Effector memory CD8-positive, alpha-beta T cell (primary cell): ENCODE data around the gene ACACA.
A peak's percentile ranks its signal among the peaks of the same experiment; 100 is the strongest.

Experiments used
- ATAC-seq: fragments of 150-1000 bp; cut with Tn5 transposase; replicated peaks from 2 replicates; pipeline ENCODE4 v1.10.0; 2021; ENCODE audit warnings: mild to moderate bottlenecking, moderate library complexity
- DNase-seq, 3 experiments: peaks; one replicate each; pipeline ENCODE4 v3.0.0; 2021
- H3K27ac Mint-ChIP-seq, 2 donors: one replicate each; pipeline ENCODE4 v1.8.0; 2022; ENCODE audit warnings: mild to moderate bottlenecking in 2 of 2, mixed read lengths in 2 of 2, moderate library complexity in 2 of 2
- H3K27me3 Mint-ChIP-seq, 2 donors: one replicate each; pipeline ENCODE4 v1.8.0; 2022; ENCODE audit warnings: mixed read lengths in 2 of 2
- H3K36me3 Mint-ChIP-seq: one replicate; pipeline ENCODE4 v1.8.0; 2022; ENCODE audit warnings: mild to moderate bottlenecking, moderate library complexity, mixed read lengths; ENCODE audit not compliant: insufficient read depth
- H3K4me1 Mint-ChIP-seq, 2 donors: one replicate each; pipeline ENCODE4 v1.8.0; 2022; ENCODE audit warnings: low read depth in 2 of 2, mixed read lengths in 2 of 2
- H3K4me3 Mint-ChIP-seq, 2 donors: one replicate each; pipeline ENCODE4 v1.8.0; 2022; ENCODE audit warnings: mild to moderate bottlenecking in 2 of 2, mixed read lengths in 2 of 2, moderate library complexity in 2 of 2
- H3K9me3 Mint-ChIP-seq, 2 donors: one replicate each; pipeline ENCODE4 v1.8.0; 2022; ENCODE audit warnings: mixed read lengths in 2 of 2

ACACA gene

GRCh38 chr17:37284191-37284590, 122.4 kb downstream of the ACACA start:
- Mint-ChIP-seq H3K27ac (peak overlapping the region in 1 of 2 donors; percentile 69), H3K36me3 (peaks cover 4% of the 10 kb centered on the region), H3K4me1 (peaks cover 0 to 4% of the 10 kb centered on the region in 2 donors), H3K27me3 (no peaks in the 10 kb centered on the region), H3K9me3 (no peaks in the 10 kb centered on the region), H3K4me3 (no peak overlapping the region)
- ATAC-seq = no peak
- no peak for DNase-seq

- H3K27me3 Mint-ChIP-seq = no peaks in the 10 kb centered on the region
- H3K9me3 Mint-ChIP-seq = no peaks in the 10 kb centered on the region
- H3K4me1 Mint-ChIP-seq = peaks cover 0 to 4% of the 10 kb centered on the region in 2 donors
- DNase-seq = no peak
- no peak for ATAC-seq
- no peaks in the 10 kb centered on the region for H3K36me3 Mint-ChIP-seq
- no peak overlapping the region for H3K27ac Mint-ChIP-seq
- no peak overlapping the region for H3K4me3 Mint-ChIP-seq
Observed at GRCh38 chr17:37283414-37283961, 123.1 kb downstream of the ACACA start.

DNA sequence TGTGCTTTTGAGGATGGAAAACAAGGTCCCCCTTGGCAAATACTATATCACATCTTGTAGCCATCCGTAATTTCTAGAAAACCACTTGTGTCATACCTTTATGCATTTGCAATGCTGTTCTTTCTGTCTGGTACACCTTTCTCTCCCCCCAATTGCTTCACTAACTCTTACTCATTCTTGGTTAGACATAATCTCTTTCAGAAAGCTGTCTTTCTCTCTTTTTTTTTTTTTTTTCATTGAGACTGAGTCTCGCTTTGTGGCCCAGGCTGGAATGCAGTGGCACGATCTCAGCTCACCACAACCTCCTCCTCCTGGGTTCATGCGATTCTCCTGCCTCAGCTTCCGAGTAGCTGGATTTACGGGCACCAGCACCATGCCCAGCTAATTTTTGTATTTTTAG, 125.8 kb downstream of the ACACA start:
- no peak for DNase-seq
- Mint-ChIP-seq H3K4me3 (no peak overlapping the region), H3K4me1 (peaks cover 0 to 4% of the 10 kb centered on the region in 2 donors), H3K9me3 (no peaks in the 10 kb centered on the region), H3K36me3 (peaks cover 6% of the 10 kb centered on the region), H3K27me3 (no peaks in the 10 kb centered on the region), H3K27ac (no peak overlapping the region)
- no peak for ATAC-seq

DNA sequence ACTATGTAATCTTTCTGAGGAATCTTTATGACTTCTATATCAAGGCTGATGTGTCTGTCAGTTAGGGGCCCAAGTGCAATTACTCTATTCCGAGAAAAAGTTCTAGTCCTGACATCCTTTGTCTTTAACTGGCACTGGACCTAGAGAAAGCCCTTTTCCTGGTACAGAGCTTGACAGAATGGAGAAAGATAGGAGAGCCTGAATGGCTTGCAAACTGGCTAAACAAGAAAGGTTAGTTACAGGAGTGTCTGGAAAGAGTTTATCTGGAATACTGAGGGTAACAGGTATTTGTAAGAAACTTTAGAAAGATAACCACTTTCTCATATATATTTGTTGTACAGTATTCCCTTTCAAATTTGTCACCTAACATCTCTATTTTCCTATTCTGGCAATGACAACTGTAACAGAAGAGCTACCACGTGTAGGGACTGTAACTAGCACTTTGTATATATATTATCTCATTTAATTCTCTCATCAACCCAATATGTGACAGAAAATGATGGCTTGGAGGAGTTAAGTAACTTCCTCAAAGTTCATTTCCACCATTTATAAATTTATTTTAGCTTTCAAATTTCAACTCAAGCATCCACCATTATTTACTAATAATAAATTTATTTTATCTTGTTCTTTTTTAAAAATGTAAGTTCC, 128.3 kb downstream of the ACACA start:
- Mint-ChIP-seq H3K4me3 (no peak overlapping the region), H3K4me1 (no peaks in the 10 kb centered on the region), H3K9me3 (no peaks in the 10 kb centered on the region), H3K27ac (no peak overlapping the region), H3K27me3 (no peaks in the 10 kb centered on the region), H3K36me3 (peaks cover 12% of the 10 kb centered on the region)
- ATAC-seq (no peak), DNase-seq (no peak)

DNA sequence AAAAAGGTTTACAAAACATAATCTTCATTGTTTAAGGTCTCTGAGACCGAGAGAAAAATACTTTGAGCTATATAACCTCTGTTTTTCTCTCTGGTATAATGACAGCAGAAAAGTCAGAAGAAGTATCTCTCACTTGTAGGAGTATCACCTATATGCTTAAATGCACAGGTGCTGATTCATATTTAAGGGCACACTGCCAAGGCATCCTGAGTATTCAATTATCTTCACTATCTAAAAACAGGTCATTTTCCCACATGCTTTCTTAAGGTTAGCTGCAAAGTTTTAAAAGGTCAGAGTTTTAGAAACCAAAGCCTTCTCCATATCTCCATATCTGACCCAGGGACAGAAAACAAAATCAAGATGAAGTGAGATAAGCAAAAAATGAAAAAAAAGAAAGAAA, 130.2 kb downstream of the ACACA start:
- Mint-ChIP-seq H3K27me3 (no peaks in the 10 kb centered on the region), H3K4me3 (no peak overlapping the region), H3K36me3 (peaks cover 18% of the 10 kb centered on the region), H3K9me3 (no peaks in the 10 kb centered on the region), H3K27ac (no peak overlapping the region), H3K4me1 (no peaks in the 10 kb centered on the region)
- DNase-seq (no peak), ATAC-seq (no peak)

DNA sequence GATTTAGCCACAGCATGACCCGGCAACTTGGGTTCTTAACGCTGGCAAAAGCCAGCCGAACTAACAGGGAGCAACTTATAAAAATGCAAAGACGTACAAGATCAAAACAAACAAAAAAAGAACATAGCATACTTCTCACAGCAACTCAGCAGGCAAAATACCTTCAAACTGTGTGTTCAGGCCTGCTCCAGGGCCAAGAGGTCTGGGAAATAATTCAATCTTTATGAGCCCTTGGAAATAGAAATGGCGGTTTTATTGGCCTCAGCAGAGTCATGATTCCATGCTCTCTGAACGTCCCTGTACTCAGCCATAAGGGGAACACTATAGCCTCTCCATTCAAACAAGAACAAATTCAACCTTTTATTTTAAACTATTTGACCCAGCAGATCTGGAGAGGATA, 132.2 kb downstream of the ACACA start:
- no peak overlapping the region for H3K4me3 Mint-ChIP-seq
- no peak for DNase-seq
- no peak for ATAC-seq
- H3K4me1 Mint-ChIP-seq = no peaks in the 10 kb centered on the region
- H3K27ac Mint-ChIP-seq = peak overlapping the region; percentile 49 to 65
- H3K9me3 Mint-ChIP-seq = no peaks in the 10 kb centered on the region
- H3K27me3 Mint-ChIP-seq = no peaks in the 10 kb centered on the region
- H3K36me3 Mint-ChIP-seq = peaks cover 21% of the 10 kb centered on the region

DNA sequence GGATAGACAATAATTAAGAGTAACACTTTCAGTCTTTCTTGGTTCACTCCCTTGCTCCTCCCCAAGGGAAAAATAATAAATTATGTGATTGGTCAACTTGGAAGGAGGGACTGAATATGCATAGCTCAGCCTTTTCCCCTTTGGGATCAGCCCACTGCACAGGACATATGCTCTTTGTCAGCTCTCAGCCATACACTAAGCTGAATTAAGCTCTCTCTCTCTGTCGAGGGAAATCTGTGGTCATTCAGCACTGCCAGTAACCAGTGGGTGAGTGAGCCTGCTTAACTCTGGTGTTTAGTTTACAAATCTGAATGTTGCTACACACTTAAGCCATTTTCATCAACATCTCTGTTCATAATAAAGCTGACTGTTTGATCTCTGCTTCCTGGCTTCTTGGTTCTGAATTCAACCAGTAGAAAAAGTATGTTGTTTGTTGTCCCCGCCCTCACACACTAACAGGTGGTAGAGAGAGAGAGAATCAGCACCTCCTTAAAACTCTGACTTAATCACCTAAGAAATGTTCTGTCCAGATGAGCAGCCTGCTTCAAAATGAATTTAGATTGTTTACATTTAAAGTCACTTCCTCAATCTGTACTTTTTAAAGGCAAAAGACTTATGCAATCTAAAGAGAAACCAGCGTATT, 133.1 kb downstream of the ACACA start:
- no peaks in the 10 kb centered on the region for H3K9me3 Mint-ChIP-seq
- DNase-seq = no peak
- peaks cover 21% of the 10 kb centered on the region for H3K36me3 Mint-ChIP-seq
- no peaks in the 10 kb centered on the region for H3K27me3 Mint-ChIP-seq
- peak overlapping the region in 1 of 2 donors; percentile 65 for H3K27ac Mint-ChIP-seq
- no peak overlapping the region for H3K4me3 Mint-ChIP-seq
- ATAC-seq = no peak
- no peaks in the 10 kb centered on the region for H3K4me1 Mint-ChIP-seq

GRCh38 chr17:37265446-37266173, 141.0 kb downstream of the ACACA start:
- ATAC-seq (no peak), DNase-seq (no peak)
- no peaks in the 10 kb centered on the region for H3K4me1 Mint-ChIP-seq
- peaks cover 11% of the 10 kb centered on the region for H3K36me3 Mint-ChIP-seq
- peaks cover 0 to 4% of the 10 kb centered on the region in 2 donors for H3K9me3 Mint-ChIP-seq
- H3K27me3 Mint-ChIP-seq = no peaks in the 10 kb centered on the region
- no peak overlapping the region for H3K4me3 Mint-ChIP-seq
- no peak overlapping the region for H3K27ac Mint-ChIP-seq

- DNase-seq (no peak), ATAC-seq (no peak)
- Mint-ChIP-seq H3K27ac (no peak overlapping the region), H3K4me1 (no peaks in the 10 kb centered on the region), H3K4me3 (no peak overlapping the region), H3K36me3 (peaks cover 15% of the 10 kb centered on the region), H3K27me3 (no peaks in the 10 kb centered on the region), H3K9me3 (peaks cover 0 to 2% of the 10 kb centered on the region in 2 donors)
Observed at GRCh38 chr17:37261286-37261685, 145.3 kb downstream of the ACACA start.

DNA sequence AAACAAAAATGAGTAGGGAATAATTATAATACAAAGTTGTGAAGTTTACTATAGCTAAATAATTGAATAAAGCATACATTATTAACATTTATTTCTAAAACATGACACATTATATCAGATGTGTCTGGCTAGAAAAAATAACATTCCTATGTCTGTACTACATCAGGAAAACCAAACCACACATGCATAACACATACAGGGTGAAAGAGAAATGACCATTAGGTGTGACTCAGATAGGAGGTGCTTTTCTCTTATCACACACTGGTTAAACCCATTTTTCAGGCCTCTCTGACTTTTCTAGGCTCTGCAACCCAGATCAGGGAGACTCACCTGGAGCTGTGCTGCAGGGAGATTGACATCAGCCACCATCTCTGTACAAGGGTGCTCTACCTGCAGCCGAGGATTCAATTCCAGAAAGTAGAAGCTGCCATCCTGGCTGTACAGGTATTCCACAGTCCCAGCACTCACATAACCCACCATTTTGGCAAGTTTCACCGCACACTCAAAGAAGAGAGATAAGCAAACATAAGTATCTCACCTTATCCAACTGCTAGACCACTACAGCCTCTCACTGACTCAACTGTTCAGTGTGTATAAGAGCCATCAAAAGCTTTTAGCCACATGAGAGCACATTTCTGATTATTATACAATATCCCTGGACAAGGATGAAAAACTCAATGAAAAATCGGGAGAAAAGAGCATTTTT, 147.5 kb downstream of the ACACA start:
- DNase-seq = no peak
- H3K27me3 Mint-ChIP-seq = no peaks in the 10 kb centered on the region
- H3K9me3 Mint-ChIP-seq = no peaks in the 10 kb centered on the region
- H3K4me1 Mint-ChIP-seq = no peaks in the 10 kb centered on the region
- no peak overlapping the region for H3K27ac Mint-ChIP-seq
- no peak overlapping the region for H3K4me3 Mint-ChIP-seq
- H3K36me3 Mint-ChIP-seq = peaks cover 11% of the 10 kb centered on the region
- ATAC-seq = no peak

DNA sequence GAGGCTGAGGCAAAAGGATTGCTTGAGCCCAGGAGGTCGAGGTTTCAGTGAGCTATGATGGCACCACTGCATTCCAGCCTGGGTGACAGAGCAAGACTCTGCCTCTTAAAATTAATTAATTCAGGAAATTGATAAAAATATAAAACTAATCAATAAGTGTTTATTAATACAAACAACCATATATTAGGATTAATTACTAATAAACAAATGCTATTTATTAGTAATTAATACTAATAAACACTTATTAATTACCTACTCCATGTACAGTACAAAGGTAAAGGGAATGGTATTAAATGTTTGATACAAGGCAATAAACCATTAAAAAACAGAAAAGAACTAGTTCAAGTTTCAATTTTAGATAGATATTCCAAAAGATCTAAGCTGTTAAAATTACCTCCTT, 150.0 kb downstream of the ACACA start:
- Mint-ChIP-seq H3K27ac (no peak overlapping the region), H3K4me1 (no peaks in the 10 kb centered on the region), H3K4me3 (no peak overlapping the region), H3K36me3 (peaks cover 7% of the 10 kb centered on the region), H3K9me3 (no peaks in the 10 kb centered on the region), H3K27me3 (no peaks in the 10 kb centered on the region)
- ATAC-seq = no peak
- no peak for DNase-seq

DNA sequence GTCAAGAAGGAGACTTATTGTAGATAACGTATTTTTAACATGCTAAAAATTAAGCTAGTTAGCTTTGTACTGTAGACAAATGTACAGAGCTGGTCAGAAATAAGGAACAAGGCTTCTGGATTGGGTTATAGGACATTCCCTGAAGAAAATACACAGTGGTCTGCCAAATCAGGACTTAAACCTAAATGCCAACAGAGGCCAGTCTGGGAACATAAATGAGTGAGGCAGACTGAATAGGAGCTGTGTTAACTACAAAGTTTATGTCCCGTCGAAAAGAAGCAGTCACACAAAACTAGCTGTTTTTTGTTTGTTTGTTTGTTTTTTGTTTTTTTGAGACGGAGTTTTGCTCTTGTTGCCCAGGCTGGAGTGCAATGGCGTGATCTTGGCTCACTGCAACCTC, 151.2 kb downstream of the ACACA start:
- Mint-ChIP-seq H3K27ac (no peak overlapping the region), H3K9me3 (no peaks in the 10 kb centered on the region), H3K4me3 (no peak overlapping the region), H3K36me3 (peaks cover 8% of the 10 kb centered on the region), H3K4me1 (no peaks in the 10 kb centered on the region), H3K27me3 (no peaks in the 10 kb centered on the region)
- ATAC-seq (no peak), DNase-seq (no peak)

GRCh38 chr17:37247825-37248224, 158.8 kb downstream of the ACACA start:
- H3K36me3 Mint-ChIP-seq = peaks cover 17% of the 10 kb centered on the region

More at GRCh38 chr17:37247825-37248224, 158.8 kb downstream of the ACACA start:
- DNase-seq (no peak), ATAC-seq (no peak)
- no peak overlapping the region for H3K4me3 Mint-ChIP-seq
- H3K27ac Mint-ChIP-seq = no peak overlapping the region
- no peaks in the 10 kb centered on the region for H3K4me1 Mint-ChIP-seq
- no peaks in the 10 kb centered on the region for H3K27me3 Mint-ChIP-seq
- H3K9me3 Mint-ChIP-seq = no peaks in the 10 kb centered on the region
